OCI-LY3 (cell line): ENCODE data around the gene CBFA2T2.

ENCODE experiments used
- EZH2phosphoT487 ChIP-seq: fragments of 200-600 bp; shearing (Covaris generic); IDR thresholded peaks from 2 replicates; pipeline ENCODE4 v1.6.1; 2018; ENCODE audit warnings: antibody characterized with exemption, mixed run types, low read depth
- TF ChIP-seq, protein P1 (sequence below): fragments of 200-600, 300-600 bp; sonication (generic); IDR thresholded peaks from 2 replicates; pipeline ENCODE4 v1.5.1; 2014; ENCODE audit warnings: antibody characterized with exemption, low read length, low read depth

DNA sequence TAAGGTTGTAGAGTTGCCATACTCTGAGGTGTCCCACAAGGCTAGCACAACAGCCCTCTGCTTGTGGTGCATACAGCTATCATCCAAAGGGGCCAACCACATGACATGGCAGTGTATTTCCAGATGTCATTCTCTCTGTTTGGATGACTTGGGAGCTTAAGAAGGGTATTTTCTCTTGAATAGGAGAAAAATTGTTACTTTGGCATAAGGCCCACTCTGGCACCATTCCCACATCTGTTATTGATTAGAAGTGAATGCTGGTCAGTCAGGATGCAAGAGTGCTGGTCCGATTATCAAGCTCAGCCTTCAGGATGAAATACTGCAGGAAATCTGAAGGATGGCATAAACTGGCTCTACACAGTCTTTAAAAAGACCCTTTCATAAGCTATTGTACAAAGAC is 88.6 kb downstream of the CBFA2T2 start:
- TF ChIP-seq, protein P1, sequence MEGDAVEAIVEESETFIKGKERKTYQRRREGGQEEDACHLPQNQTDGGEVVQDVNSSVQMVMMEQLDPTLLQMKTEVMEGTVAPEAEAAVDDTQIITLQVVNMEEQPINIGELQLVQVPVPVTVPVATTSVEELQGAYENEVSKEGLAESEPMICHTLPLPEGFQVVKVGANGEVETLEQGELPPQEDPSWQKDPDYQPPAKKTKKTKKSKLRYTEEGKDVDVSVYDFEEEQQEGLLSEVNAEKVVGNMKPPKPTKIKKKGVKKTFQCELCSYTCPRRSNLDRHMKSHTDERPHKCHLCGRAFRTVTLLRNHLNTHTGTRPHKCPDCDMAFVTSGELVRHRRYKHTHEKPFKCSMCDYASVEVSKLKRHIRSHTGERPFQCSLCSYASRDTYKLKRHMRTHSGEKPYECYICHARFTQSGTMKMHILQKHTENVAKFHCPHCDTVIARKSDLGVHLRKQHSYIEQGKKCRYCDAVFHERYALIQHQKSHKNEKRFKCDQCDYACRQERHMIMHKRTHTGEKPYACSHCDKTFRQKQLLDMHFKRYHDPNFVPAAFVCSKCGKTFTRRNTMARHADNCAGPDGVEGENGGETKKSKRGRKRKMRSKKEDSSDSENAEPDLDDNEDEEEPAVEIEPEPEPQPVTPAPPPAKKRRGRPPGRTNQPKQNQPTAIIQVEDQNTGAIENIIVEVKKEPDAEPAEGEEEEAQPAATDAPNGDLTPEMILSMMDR = no peak
- TF ChIP-seq EZH2phosphoT487 = no peak
